SH-SY5Y (cell line): ENCODE measurements around the gene IP6K3.

Experiments
- GATA2 ChIP-seq: IDR thresholded peaks from 2 replicates; pipeline ENCODE4 v1.6.1; 2011; ENCODE audit warnings: mild to moderate bottlenecking, low read depth, low read length
- GATA3 ChIP-seq: IDR thresholded peaks from 2 replicates; pipeline ENCODE4 v1.6.1; 2011; ENCODE audit warnings: low read depth, mild to moderate bottlenecking, low read length, moderate library complexity

The IP6K3 gene

DNA sequence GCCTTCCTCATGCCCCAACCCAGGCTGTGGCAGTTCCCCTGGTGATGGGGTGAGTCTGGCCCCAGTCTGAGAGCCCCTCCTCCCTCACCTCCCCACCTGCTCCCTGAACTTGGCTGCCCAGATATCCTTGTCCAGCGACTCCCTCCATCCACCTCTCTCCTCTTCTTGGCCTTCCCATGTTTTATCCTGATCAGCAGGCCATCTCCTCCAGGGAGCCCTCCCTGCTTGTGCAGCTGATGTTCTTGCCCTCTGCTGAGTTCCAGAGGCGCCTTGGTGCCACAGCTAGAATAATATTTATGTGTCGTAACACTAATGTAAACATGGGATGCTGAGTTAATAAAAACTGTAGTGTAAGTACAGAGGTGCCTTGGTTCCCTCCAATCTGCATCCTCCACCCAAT is 10.4 kb upstream of the IP6K3 start:
- no peak for TF ChIP-seq GATA2
- no peak for TF ChIP-seq GATA3

GRCh38 chr6:33756211-33756954 is 9.7 kb upstream of the IP6K3 start:
- TF ChIP-seq GATA2: no peak
- TF ChIP-seq GATA3: no peak

GRCh38 chr6:33755070-33755869 is 8.6 kb upstream of the IP6K3 start:
- TF ChIP-seq GATA2: no peak
- no peak for TF ChIP-seq GATA3

GRCh38 chr6:33754222-33754621 is 7.5 kb upstream of the IP6K3 start:
- no peak for TF ChIP-seq GATA2
- TF ChIP-seq GATA3: no peak

GRCh38 chr6:33752646-33753015 is 5.9 kb upstream of the IP6K3 start:
- TF ChIP-seq GATA2 (no peak), GATA3 (no peak)

- no peak for TF ChIP-seq GATA3
- no peak for TF ChIP-seq GATA2
Observed at GRCh38 chr6:33751771-33752645, 5.3 kb upstream of the IP6K3 start.

DNA sequence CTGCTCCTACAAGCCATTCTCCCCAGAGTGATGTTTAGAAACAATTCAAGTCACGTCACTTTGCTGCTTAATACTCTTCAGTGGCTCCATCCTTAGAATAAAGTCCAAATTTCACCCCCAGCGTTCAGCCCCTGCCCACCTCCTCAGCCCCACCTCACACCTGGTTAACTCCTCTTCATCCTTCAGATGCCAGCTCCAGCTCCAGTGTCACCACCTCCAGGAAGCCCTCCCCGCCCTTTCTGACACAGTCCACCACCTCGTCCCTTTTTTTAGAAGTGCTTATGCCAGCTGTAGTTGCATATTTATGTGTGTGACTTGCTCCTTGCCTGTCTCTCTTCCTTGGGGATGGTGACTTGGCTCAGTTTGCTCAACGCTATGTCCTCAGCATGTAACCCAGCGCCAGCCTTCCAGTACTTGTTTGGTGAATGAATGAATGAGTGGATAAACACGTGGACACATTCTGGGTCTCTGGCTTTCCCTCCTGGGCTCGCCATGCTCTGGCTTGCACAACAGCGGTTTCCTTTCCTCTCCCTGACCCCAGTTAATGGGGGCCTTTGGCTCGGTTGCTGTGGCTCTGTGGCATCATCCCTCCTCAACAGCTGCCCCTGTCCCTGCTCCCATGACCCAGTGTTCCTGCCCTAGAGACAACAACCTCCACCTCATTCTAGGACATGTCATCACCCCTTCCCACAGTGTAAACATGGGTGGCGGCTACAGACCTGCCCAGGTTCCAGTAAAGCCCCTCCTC is 3.7 kb upstream of the IP6K3 start:
- TF ChIP-seq GATA2: no peak
- TF ChIP-seq GATA3: no peak

DNA sequence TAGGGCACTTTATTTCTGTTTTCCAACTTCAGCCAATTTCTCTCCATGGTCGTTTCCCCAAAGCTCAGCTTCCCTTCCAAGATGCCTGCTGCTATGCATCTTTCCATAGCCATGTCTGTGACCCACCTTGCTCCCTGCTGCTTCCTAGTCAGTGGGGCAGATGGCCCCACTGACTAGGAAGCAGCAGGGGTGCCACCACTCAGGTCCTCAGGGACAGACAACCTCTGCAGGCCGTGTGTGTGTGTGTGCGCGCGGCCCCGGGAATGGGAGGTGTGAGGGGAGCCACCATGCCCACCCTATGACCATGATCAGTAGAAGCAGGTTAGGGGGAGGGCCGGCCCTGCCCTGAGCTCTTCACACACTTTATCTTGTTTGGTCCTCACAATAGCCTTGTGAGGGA is 2.7 kb upstream of the IP6K3 start:
- TF ChIP-seq GATA3 (no peak), GATA2 (no peak)

DNA sequence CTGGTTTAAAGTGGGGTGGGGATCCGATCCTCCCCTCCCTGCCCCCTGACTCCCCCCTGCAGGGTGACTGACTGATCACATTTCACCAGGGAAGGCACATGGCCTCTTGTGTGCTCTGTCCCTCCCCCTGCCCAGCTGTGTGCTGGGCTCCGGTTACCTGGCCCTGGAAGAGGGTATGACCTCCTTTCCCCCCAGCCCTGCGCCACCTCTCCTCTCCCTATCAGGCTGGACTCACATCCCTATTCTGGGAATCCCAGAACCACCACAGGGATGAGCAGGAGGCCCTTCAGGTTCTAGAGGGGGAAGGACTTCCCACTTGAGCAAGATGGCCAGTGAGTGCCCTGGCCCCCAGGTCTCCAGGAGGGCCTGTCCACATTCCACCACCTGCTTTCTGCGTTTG is 2.1 kb upstream of the IP6K3 start:
- TF ChIP-seq GATA3: no peak
- TF ChIP-seq GATA2: no peak

GRCh38 chr6:33747823-33748222 is 1.1 kb upstream of the IP6K3 start:
- TF ChIP-seq GATA2 (no peak), GATA3 (no peak)

DNA sequence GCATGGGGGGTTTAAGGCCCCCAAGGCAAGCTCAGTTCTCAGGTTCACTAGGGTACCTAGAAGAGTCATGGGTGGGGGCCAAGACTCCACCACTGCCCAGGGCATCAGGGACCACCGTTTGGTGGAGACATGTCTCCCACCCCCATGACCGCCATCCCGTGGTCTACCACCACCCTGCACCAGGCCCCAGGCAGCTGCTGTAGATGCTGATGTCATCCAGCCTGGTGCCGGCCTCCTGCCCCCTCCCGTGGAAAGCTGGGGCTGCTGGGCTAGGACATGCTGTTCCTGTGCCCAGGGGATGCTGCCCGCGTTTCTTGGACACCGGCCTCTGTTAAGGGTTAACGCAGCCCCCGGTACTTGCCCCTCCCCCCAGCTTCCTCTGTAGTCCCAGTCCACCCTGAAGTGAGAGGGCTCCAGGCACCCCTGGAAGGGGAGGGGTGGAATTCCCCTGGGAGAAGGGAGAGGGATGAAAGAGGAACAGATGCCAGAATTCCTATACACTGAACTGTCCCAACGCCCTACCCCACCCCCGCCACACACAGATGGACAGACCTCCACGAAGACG is 587 bp downstream of the IP6K3 start:
- TF ChIP-seq GATA2 (no peak), GATA3 (no peak)

- TF ChIP-seq GATA3 (no peak), GATA2 (no peak)
Observed at GRCh38 chr6:33745548-33745947, 1.2 kb downstream of the IP6K3 start.

- no peak for TF ChIP-seq GATA2
- TF ChIP-seq GATA3: no peak
Observed at GRCh38 chr6:33744895-33745546, 1.7 kb downstream of the IP6K3 start.
